ENCODE results near the gene NSUN3.

Gene NSUN3

GRCh38 chr3:94130690-94131089, 67.8 kb downstream of the NSUN3 start:
- DNase-seq (ENCODE audit: low read depth) = no peak

- no peak for DNase-seq (ENCODE audit: low read depth)
Observed at GRCh38 chr3:94132777-94133176, 69.9 kb downstream of the NSUN3 start.

- no peak for DNase-seq (ENCODE audit: low read depth)
Observed at GRCh38 chr3:94136133-94136532, 73.3 kb downstream of the NSUN3 start.

- DNase-seq (ENCODE audit: low read depth) = no peak
Observed at GRCh38 chr3:94137377-94137776, 74.5 kb downstream of the NSUN3 start.

- DNase-seq (ENCODE audit: low read depth) = no peak
Observed at GRCh38 chr3:94146455-94146854, 83.6 kb downstream of the NSUN3 start.

GRCh38 chr3:94147012-94147411, 84.2 kb downstream of the NSUN3 start:
- DNase-seq (ENCODE audit: low read depth) = no peak

GRCh38 chr3:94150113-94150512, 87.3 kb downstream of the NSUN3 start:
- DNase-seq (ENCODE audit: low read depth) = no peak

- DNase-seq (ENCODE audit: low read depth) = no peak
Observed at GRCh38 chr3:94156626-94157025, 93.8 kb downstream of the NSUN3 start.

GRCh38 chr3:94158512-94158911, 95.7 kb downstream of the NSUN3 start:
- DNase-seq (ENCODE audit: low read depth) = no peak

- no peak for DNase-seq (ENCODE audit: low read depth)
Observed at GRCh38 chr3:94159062-94159828, 96.4 kb downstream of the NSUN3 start.

- DNase-seq (ENCODE audit: low read depth) = no peak
Observed at GRCh38 chr3:94162700-94163099, 99.8 kb downstream of the NSUN3 start.

GRCh38 chr3:94167346-94167745, 104.5 kb downstream of the NSUN3 start:
- no peak for DNase-seq (ENCODE audit: low read depth)

GRCh38 chr3:94167796-94168195, 104.9 kb downstream of the NSUN3 start:
- no peak for DNase-seq (ENCODE audit: low read depth)

- no peak for DNase-seq (ENCODE audit: low read depth)
Observed at GRCh38 chr3:94171954-94172353, 109.1 kb downstream of the NSUN3 start.

- DNase-seq (ENCODE audit: low read depth) = no peak
Observed at GRCh38 chr3:94172695-94173310, 109.9 kb downstream of the NSUN3 start.

- no peak for DNase-seq (ENCODE audit: low read depth)
Observed at GRCh38 chr3:94173673-94174434, 111.0 kb downstream of the NSUN3 start.

- DNase-seq (ENCODE audit: low read depth) = no peak
Observed at GRCh38 chr3:94175677-94176076, 112.8 kb downstream of the NSUN3 start.

- no peak for DNase-seq (ENCODE audit: low read depth)
Observed at GRCh38 chr3:94176988-94177745, 114.3 kb downstream of the NSUN3 start.
